CD14-positive monocyte (primary cell): ENCODE data around the gene DEPDC1B. TPM values are rescaled to one million over a fixed set of nuclear protein-coding genes. Genes with fewer than 3 reads are reported as not detected.

ENCODE experiments used
- DNase-seq, 3 donors: peaks; one replicate each; pipeline ENCODE4 v3.0.0-alpha.2; 2011 to 2022
- H2AFZ ChIP-seq: 2 replicates; pipeline ENCODE4 v1.6.0; 2012; ENCODE audit warnings: mild to moderate bottlenecking, low read depth, low read length, inconsistent platforms; ENCODE audit not compliant: insufficient read depth, poor library complexity, severe bottlenecking
- H3K27ac ChIP-seq, 2 donors: 1 replicate in 1 of 2; 2 replicates in 1 of 2; pipeline ENCODE4 v1.5.1; 2012 to 2013; ENCODE audit warnings: low read length in 2 of 2, control low read depth in 1 of 2, inconsistent platforms in 1 of 2, low read depth in 1 of 2, mild to moderate bottlenecking in 1 of 2
- H3K27me3 ChIP-seq, 2 donors: one replicate each; pipeline versions ENCODE4 v1.6.0 to v1.6.1; 2011 to 2013; ENCODE audit warnings: low read length in 2 of 2; ENCODE audit not compliant: control insufficient read depth in 2 of 2, insufficient read depth in 2 of 2
- H3K36me3 ChIP-seq, 2 donors: replicated peaks in 1 of 2; 1 replicate in 1 of 2; 2 replicates in 1 of 2; pipeline versions ENCODE4 v1.5.1 to v1.6.1; 2012 to 2013; ENCODE audit warnings: low read length in 2 of 2, control low read depth in 1 of 2, inconsistent platforms in 1 of 2, mild to moderate bottlenecking in 1 of 2; ENCODE audit not compliant: insufficient read depth in 2 of 2, control insufficient read depth in 1 of 2
- H3K4me1 ChIP-seq, 2 donors: 1 replicate in 1 of 2; 2 replicates in 1 of 2; pipeline versions ENCODE4 v1.5.1 to v1.6.1; 2012 to 2013; ENCODE audit warnings: low read length in 2 of 2, control low read depth in 1 of 2, inconsistent platforms in 1 of 2, mild to moderate bottlenecking in 1 of 2, moderate library complexity in 1 of 2; ENCODE audit not compliant: insufficient read depth in 2 of 2, control insufficient read depth in 1 of 2
- H3K4me2 ChIP-seq: replicated peaks from 2 replicates; pipeline ENCODE3; 2012; ENCODE audit warnings: low read length, moderate library complexity, mild to moderate bottlenecking; ENCODE audit not compliant: poor library complexity, severe bottlenecking; ENCODE audit errors: extremely low read depth
- H3K4me3 ChIP-seq, 3 experiments: fragments of 200-600 bp in 1 of 3; sonication (generic) in 1 of 3; replicated peaks in 1 of 3; 1 replicate in 2 of 3; 2 replicates in 1 of 3; pipeline ENCODE4 v1.5.1; 2011 to 2013; ENCODE audit warnings: low read length in 3 of 3, mild to moderate bottlenecking in 3 of 3, control low read depth in 2 of 3, low read depth in 2 of 3, inconsistent platforms in 1 of 3, moderate library complexity in 1 of 3
- H3K79me2 ChIP-seq: 2 replicates; pipeline ENCODE4 v1.6.0; 2012; ENCODE audit warnings: mild to moderate bottlenecking, control low read depth, inconsistent platforms, low read length, moderate library complexity; ENCODE audit not compliant: insufficient read depth
- H3K9ac ChIP-seq: 2 replicates; pipeline ENCODE4 v1.6.0; 2017; ENCODE audit warnings: low read length, mild to moderate bottlenecking; ENCODE audit not compliant: insufficient read depth, poor library complexity, severe bottlenecking
- H3K9me3 ChIP-seq, 2 donors: replicated peaks in 1 of 2; 1 replicate in 1 of 2; 2 replicates in 1 of 2; pipeline versions ENCODE4 v1.5.1 to v1.6.1; 2012 to 2013; ENCODE audit warnings: low read length in 2 of 2, control low read depth in 1 of 2; ENCODE audit not compliant: control insufficient read depth in 1 of 2, insufficient read depth in 1 of 2
- H4K20me1 ChIP-seq: 2 replicates; pipeline ENCODE4 v1.6.0; 2012; ENCODE audit warnings: mild to moderate bottlenecking, low read length, control low read depth, moderate library complexity; ENCODE audit not compliant: insufficient read depth
- H3K27ac Mint-ChIP-seq, 7 donors: one replicate each; pipeline ENCODE4 v1.8.0; 2020; ENCODE audit warnings: mild to moderate bottlenecking in 7 of 7, mixed read lengths in 7 of 7, moderate library complexity in 6 of 7, inconsistent platforms in 2 of 7
- H3K27me3 Mint-ChIP-seq, 3 donors: one replicate each; pipeline ENCODE4 v1.8.0; 2021 to 2022; ENCODE audit warnings: low read depth in 3 of 3, mild to moderate bottlenecking in 3 of 3, mixed read lengths in 3 of 3, moderate library complexity in 3 of 3, inconsistent platforms in 1 of 3
- H3K36me3 Mint-ChIP-seq, 2 donors: one replicate each; pipeline ENCODE4 v1.8.0; 2020; ENCODE audit warnings: mixed read lengths in 2 of 2, inconsistent platforms in 1 of 2, mild to moderate bottlenecking in 1 of 2
- H3K4me1 Mint-ChIP-seq: one replicate; pipeline ENCODE4 v1.8.0; 2020; ENCODE audit warnings: mild to moderate bottlenecking, mixed read lengths
- H3K4me3 Mint-ChIP-seq, 2 donors: one replicate each; pipeline ENCODE4 v1.8.0; 2020; ENCODE audit warnings: mild to moderate bottlenecking in 2 of 2, mixed read lengths in 2 of 2, moderate library complexity in 1 of 2
- H3K9me3 Mint-ChIP-seq, 7 donors: one replicate each; pipeline ENCODE4 v1.8.0; 2020 to 2022; ENCODE audit warnings: mixed read lengths in 7 of 7, mild to moderate bottlenecking in 6 of 7, moderate library complexity in 6 of 7, inconsistent platforms in 2 of 7
- CTCF ChIP-seq: fragments of 200-600 bp; IDR thresholded peaks from one replicate; pipeline ENCODE4 v1.8.0; 2022; ENCODE audit warnings: antibody characterized with exemption, mild to moderate bottlenecking
- WGBS: methylation state at CpG from one replicate; pipeline ENCODE4 v1.1.5; 2013; ENCODE audit warnings: missing lambda C conversion rate; ENCODE audit not compliant: insufficient coverage; 5-methylcytosine and 5-hydroxymethylcytosine counted together
- intact Hi-C, 2 donors: fragments of 100-400 bp; cut with micrococcal nuclease; formaldehyde crosslinking; loops; one replicate each; pipeline versions ENCODE4 v1.15.0 to v1.15.1; 2023
- polyA plus RNA-seq, 3 donors: library from polyadenylated mRNA; depleted of rRNA in 1 of 3; unstranded in 2 of 3; stranded (reverse) in 1 of 3; fragments of 300-500 nt in 2 of 3; fragments of >200 nt in 1 of 3; fragmentation: Illumina TruSeq in 2 of 3; gene quantifications; 1 replicate in 2 of 3; 2 replicates in 1 of 3; pipeline ENCODE4 v1.2.3, GENCODE V29; 2012 to 2021

DEPDC1B gene
- polyA plus RNA-seq, 3 donors: 0.11 to 0.56 (median 0.14) TPM

- Histone ChIP-seq H3K4me3 (no peak overlapping the region), H4K20me1 (no peaks in the 10 kb centered on the region), H3K36me3 (no peaks in the 10 kb centered on the region), H2AFZ (no peak overlapping the region), H3K4me1 (no peaks in the 10 kb centered on the region), H3K9me3 (no peaks in the 10 kb centered on the region), H3K4me2 (no peak overlapping the region), H3K79me2 (peaks cover 91% of the 10 kb centered on the region), H3K27me3 (no peaks in the 10 kb centered on the region), H3K27ac (no peak overlapping the region), H3K9ac (no peak overlapping the region)
- no peak for DNase-seq
- Mint-ChIP-seq H3K4me3 (no peak overlapping the region), H3K4me1 (peaks cover 21% of the 10 kb centered on the region), H3K27me3 (peaks cover 0 to 2% (median 0%) of the 10 kb centered on the region in 3 donors), H3K9me3 (peaks cover 0 to 3% (median 0%) of the 10 kb centered on the region in 7 donors), H3K27ac (no peak overlapping the region), H3K36me3 (peaks cover 5 to 15% of the 10 kb centered on the region in 2 donors)
- WGBS: no CpG with 5 or more reads among the region's 2 CpGs
- intact Hi-C loops: no loop called here
- no peak for TF ChIP-seq CTCF
These were observed 20.1 kb downstream of the DEPDC1B start for GRCh38 chr5:60679816-60680215.

GRCh38 chr5:60677850-60678664 is 21.9 kb downstream of the DEPDC1B start:
- H4K20me1 ChIP-seq: no peaks in the 10 kb centered on the region
- no peak overlapping the region for H3K27ac ChIP-seq
- H3K79me2 ChIP-seq: peaks cover 90% of the 10 kb centered on the region
- intact Hi-C loops: no loop called here
- H2AFZ ChIP-seq: peak overlapping the region; percentile 50
- H3K27me3 ChIP-seq: no peaks in the 10 kb centered on the region
- DNase-seq: peak in 2 of 3 donors; percentile 33 to 49
- no peak overlapping the region for H3K4me2 ChIP-seq
- no peaks in the 10 kb centered on the region for H3K9me3 ChIP-seq
- peaks cover 3 to 18% of the 10 kb centered on the region in 2 donors for H3K36me3 Mint-ChIP-seq
- H3K4me1 ChIP-seq: no peaks in the 10 kb centered on the region
- WGBS: no CpG with 5 or more reads among the region's 6 CpGs
- H3K4me3 Mint-ChIP-seq: no peak overlapping the region
- peaks cover 0 to 2% (median 0%) of the 10 kb centered on the region in 3 donors for H3K27me3 Mint-ChIP-seq
- peaks cover 0 to 3% (median 0%) of the 10 kb centered on the region in 7 donors for H3K9me3 Mint-ChIP-seq
- no peak overlapping the region for H3K9ac ChIP-seq
- TF ChIP-seq CTCF: peak; percentile 85
- H3K4me3 ChIP-seq: no peak overlapping the region
- H3K27ac Mint-ChIP-seq: peak overlapping the region in 2 of 7 donors; percentile 36 to 78
- H3K36me3 ChIP-seq: no peaks in the 10 kb centered on the region
- peaks cover 12% of the 10 kb centered on the region for H3K4me1 Mint-ChIP-seq
